K562 (cell line): ENCODE measurements around the gene NR2F6.

ENCODE experiments used
- ATF1 ChIP-seq, 2 experiments: fragments of 450-650 bp in 1 of 2; IDR thresholded peaks; 2 replicates each; pipeline ENCODE4 v1.6.1; 2016; ENCODE audit warnings: missing compliant biosample characterization in 1 of 2, missing genetic modification characterization in 1 of 2
- ATF3 ChIP-seq, 2 experiments: fragments of 450-650 bp in 1 of 2; sonication (generic) in 1 of 2; formaldehyde crosslinking in 1 of 2; IDR thresholded peaks in 1 of 2; conservative IDR thresholded peaks in 1 of 2; 2 replicates each; pipeline versions ENCODE4 v1.6.1 to v1.8.1; 2016 to 2023; ENCODE audit warnings: mild to moderate bottlenecking in 2 of 2, moderate library complexity in 2 of 2, inconsistent platforms in 1 of 2, missing genetic modification reagents in 1 of 2
- CSDE1 ChIP-seq, 2 experiments: fragments of 450-650 bp; IDR thresholded peaks; 2 replicates each; pipeline ENCODE4 v1.6.1; 2016; ENCODE audit warnings: mild to moderate bottlenecking in 1 of 2
- FOXJ3 ChIP-seq: sonication (generic); formaldehyde crosslinking; IDR thresholded peaks from 2 replicates; pipeline ENCODE4 v1.4.0; 2020; ENCODE audit warnings: mild to moderate bottlenecking, missing genetic modification reagents
- FOXM1 ChIP-seq, 2 experiments: fragments of 450-650 bp in 1 of 2; sonication (generic) in 1 of 2; formaldehyde crosslinking in 1 of 2; IDR thresholded peaks; 2 replicates each; pipeline versions ENCODE4 v1.6.1 to v1.9.0; 2017 to 2022; ENCODE audit warnings: low read depth in 2 of 2, mild to moderate bottlenecking in 2 of 2, missing genetic modification reagents in 1 of 2, moderate library complexity in 1 of 2
- HCFC1 ChIP-seq: IDR thresholded peaks from 2 replicates; pipeline ENCODE4 v1.6.1; 2012; ENCODE audit warnings: low read depth, low read length, improper control_type of control experiment
- TCF7L2 ChIP-seq: fragments of 150-350 bp; IDR thresholded peaks from 2 replicates; pipeline ENCODE4 v1.6.1; 2016; ENCODE audit warnings: low read depth, mild to moderate bottlenecking, low read length, moderate library complexity

- TF ChIP-seq ATF1 (CRISPR knock-in tag; IDR thresholded peaks at IDR 0.05) (no peak), ATF1 (tag; IDR thresholded peaks at IDR 0.05) (peak; percentile 63), ATF3 (IDR thresholded peaks at IDR 0.05) (no peak), ATF3 (CRISPR knock-in tag; conservative IDR thresholded peaks at IDR 0.05) (no peak), CSDE1 (IDR thresholded peaks at IDR 0.05) (no peak), HCFC1 (peak; percentile 46; the same call in 1 of the 2 replicates), FOXM1 (IDR thresholded peaks at IDR 0.05; ENCODE audit: low read depth) (no peak), FOXM1 (CRISPR knock-in tag; IDR thresholded peaks at IDR 0.05; ENCODE audit: low read depth) (no peak), TCF7L2 (no peak), FOXJ3 (CRISPR knock-in tag) (no peak)
Observed at GRCh38 chr19:17260842-17261325, 15.2 kb upstream of the NR2F6 start.
